GM18517 (cell line): ENCODE results near the gene CYP8B1.

Experiments
- ATAC-seq: cut with Tn5 transposase; IDR thresholded peaks from one replicate; pipeline ENCODE4 v1.9.1; 2021; ENCODE audit warnings: mild to moderate bottlenecking, moderate library complexity; ENCODE audit not compliant: unreplicated experiment

CYP8B1 gene

GRCh38 chr3:42829083-42829627 is 46.5 kb downstream of the CYP8B1 start:
- ATAC-seq: no peak

- ATAC-seq: no peak
Observed at GRCh38 chr3:42827654-42828053, 48.0 kb downstream of the CYP8B1 start.

- no peak for ATAC-seq
Observed at GRCh38 chr3:42827023-42827422, 48.7 kb downstream of the CYP8B1 start.

GRCh38 chr3:42826141-42826540 is 49.5 kb downstream of the CYP8B1 start:
- ATAC-seq: no peak

- ATAC-seq: no peak
Observed at GRCh38 chr3:42823351-42823750, 52.3 kb downstream of the CYP8B1 start.

GRCh38 chr3:42822828-42823227 is 52.9 kb downstream of the CYP8B1 start:
- no peak for ATAC-seq
